Neural cell (in vitro differentiated cells): ENCODE measurements around the gene DMRTA2. TPM values are rescaled to one million over a fixed set of nuclear protein-coding genes. Genes with fewer than 3 reads are reported as not detected.
A peak's percentile ranks its signal among the peaks of the same experiment; 100 is the strongest.

ENCODE experiments used
- H2AFZ ChIP-seq: fragments of 200-600, 300-800 bp; sonication (generic), shearing (Covaris generic); 2 replicates; pipeline ENCODE4 v1.6.0; 2014; ENCODE audit warnings: low read depth, mild to moderate bottlenecking, antibody characterized with exemption, low read length, moderate library complexity
- H3F3A ChIP-seq: fragments of 200-600 bp; shearing (Covaris generic); 2 replicates; pipeline ENCODE4 v1.6.1; 2016; ENCODE audit warnings: mild to moderate bottlenecking, moderate library complexity, mixed read lengths, antibody characterized with exemption, low read length; ENCODE audit not compliant: insufficient read depth, poor library complexity, severe bottlenecking
- H3K27ac ChIP-seq: fragments of 200-600, 300-800 bp; sonication (generic), shearing (Covaris generic); 2 replicates; pipeline ENCODE4 v1.5.1; 2014; ENCODE audit warnings: mild to moderate bottlenecking, low read length, moderate library complexity
- H3K27me3 ChIP-seq: fragments of 300-800, 200-600 bp; sonication (generic), shearing (Covaris generic); 2 replicates; pipeline ENCODE4 v1.6.0; 2014; ENCODE audit warnings: mild to moderate bottlenecking, low read depth, low read length, moderate library complexity; ENCODE audit not compliant: insufficient read depth
- H3K36me3 ChIP-seq: fragments of 300-800, 200-600 bp; sonication (generic), shearing (Covaris generic); 2 replicates; pipeline ENCODE4 v1.5.1; 2014; ENCODE audit warnings: mild to moderate bottlenecking, antibody characterized with exemption, low read length, moderate library complexity; ENCODE audit not compliant: insufficient read depth
- H3K4me2 ChIP-seq: fragments of 300-800, 200-600 bp; sonication (generic), shearing (Covaris generic); 2 replicates; pipeline ENCODE4 v1.6.0; 2014; ENCODE audit warnings: mild to moderate bottlenecking, low read length
- H3K4me3 ChIP-seq: fragments of 300-800, 200-600 bp; sonication (generic), shearing (Covaris generic); 2 replicates; pipeline ENCODE4 v1.5.1; 2014; ENCODE audit warnings: mild to moderate bottlenecking, low read length, moderate library complexity
- H3K79me2 ChIP-seq: fragments of 200-600 bp; shearing (Covaris generic); replicated peaks from 2 replicates; pipeline ENCODE4 v1.6.0; 2014; ENCODE audit warnings: mild to moderate bottlenecking, low read length, moderate library complexity; ENCODE audit not compliant: insufficient read depth
- H3K9ac ChIP-seq: fragments of 300-800, 200-600 bp; sonication (generic), shearing (Covaris generic); 2 replicates; pipeline ENCODE4 v1.6.1; 2016; ENCODE audit warnings: mild to moderate bottlenecking, low read length, mixed read lengths
- H3K9me2 ChIP-seq: fragments of 200-600 bp; shearing (Covaris generic); 2 replicates; pipeline ENCODE4 v1.6.1; 2016; ENCODE audit warnings: mild to moderate bottlenecking, low read length, mixed read lengths; ENCODE audit not compliant: insufficient read depth
- H3K9me3 ChIP-seq: fragments of 200-600, 300-800 bp; sonication (generic), shearing (Covaris generic); 2 replicates; pipeline ENCODE4 v1.6.1; 2016; ENCODE audit warnings: mild to moderate bottlenecking, mixed run types, low read length, moderate library complexity, mixed read lengths
- H4K20me1 ChIP-seq: fragments of 200-600 bp; shearing (Covaris generic); 2 replicates; pipeline ENCODE4 v1.6.1; 2016; ENCODE audit warnings: mild to moderate bottlenecking, mixed run types; ENCODE audit not compliant: insufficient read depth
- CTCF ChIP-seq: fragments of 450-650 bp; IDR thresholded peaks from 2 replicates; pipeline ENCODE4 v1.5.1; 2014; ENCODE audit warnings: antibody characterized with exemption, mild to moderate bottlenecking, moderate library complexity; ENCODE audit not compliant: poor library complexity, severe bottlenecking
- EP300 ChIP-seq: fragments of 450-650 bp; conservative IDR thresholded peaks from 2 replicates; pipeline ENCODE4 v1.6.1; 2014; ENCODE audit warnings: antibody characterized with exemption, mild to moderate bottlenecking, moderate library complexity; ENCODE audit not compliant: poor library complexity, severe bottlenecking
- EZH2 ChIP-seq: fragments of 200-600, 300-800 bp; shearing (Covaris generic), sonication (generic); IDR thresholded peaks from 2 replicates; pipeline ENCODE4 v1.6.1; 2014; ENCODE audit warnings: antibody characterized with exemption, low read length, borderline replicate concordance, mild to moderate bottlenecking; ENCODE audit not compliant: insufficient read depth, poor library complexity, severe bottlenecking
- MXI1 ChIP-seq: fragments of 450-650 bp; conservative IDR thresholded peaks from 2 replicates; pipeline ENCODE4 v1.6.1; 2014; ENCODE audit warnings: antibody characterized with exemption, mild to moderate bottlenecking; ENCODE audit not compliant: poor library complexity, severe bottlenecking
- POLR2AphosphoS5 ChIP-seq: IDR thresholded peaks from 2 replicates; pipeline ENCODE4 v1.6.1; 2012
- RAD21 ChIP-seq: fragments of 450-650 bp; conservative IDR thresholded peaks from 2 replicates; pipeline ENCODE4 v1.6.1; 2014; ENCODE audit warnings: antibody characterized with exemption, mild to moderate bottlenecking, moderate library complexity
- REST ChIP-seq: IDR thresholded peaks from 2 replicates; pipeline ENCODE4 v1.6.1; 2012; ENCODE audit warnings: borderline replicate concordance
- SMC3 ChIP-seq: fragments of 450-650 bp; conservative IDR thresholded peaks from 2 replicates; pipeline ENCODE4 v1.6.1; 2014; ENCODE audit warnings: antibody characterized with exemption, mild to moderate bottlenecking, moderate library complexity; ENCODE audit not compliant: poor library complexity
- TAF1 ChIP-seq: IDR thresholded peaks from 2 replicates; pipeline ENCODE4 v1.6.1; 2012; ENCODE audit warnings: low read depth
- polyA plus RNA-seq: library from polyadenylated mRNA; depleted of rRNA; stranded (reverse); fragments of >200 nt; gene quantifications from 2 replicates; pipeline ENCODE4 v1.2.3, GENCODE V29; 2014

Gene DMRTA2
- polyA plus RNA-seq, 1 donor from 2014 or later: 0.22 TPM

- H3K9me3 ChIP-seq: peaks cover 7% of the 10 kb centered on the region
- H3K9me2 ChIP-seq: no peaks in the 10 kb centered on the region
- no peaks in the 10 kb centered on the region for H3K79me2 ChIP-seq
- H3K4me2 ChIP-seq: no peak overlapping the region
- H3K9ac ChIP-seq: no peak overlapping the region
- no peak for TF ChIP-seq TAF1
- peak; percentile 70 for TF ChIP-seq EZH2
- TF ChIP-seq POLR2AphosphoS5: peak; percentile 11
- H3K27me3 ChIP-seq: peaks cover 94% of the 10 kb centered on the region
- H2AFZ ChIP-seq: no peak overlapping the region
- H3F3A ChIP-seq: no peaks in the 10 kb centered on the region
- H3K36me3 ChIP-seq: no peaks in the 10 kb centered on the region
- no peak overlapping the region for H3K4me3 ChIP-seq
- H4K20me1 ChIP-seq: no peaks in the 10 kb centered on the region
- H3K27ac ChIP-seq: no peak overlapping the region
These were observed 6.4 kb downstream of the DMRTA2 start for GRCh38 chr1:50416553-50417453.

- H3F3A ChIP-seq: no peaks in the 10 kb centered on the region
- peaks cover 7% of the 10 kb centered on the region for H3K9me3 ChIP-seq
- H3K79me2 ChIP-seq: no peaks in the 10 kb centered on the region
- H2AFZ ChIP-seq: no peak overlapping the region
- H4K20me1 ChIP-seq: no peaks in the 10 kb centered on the region
- H3K27ac ChIP-seq: no peak overlapping the region
- no peak overlapping the region for H3K9ac ChIP-seq
- no peak overlapping the region for H3K4me3 ChIP-seq
- no peak for TF ChIP-seq RAD21
- peak; percentile 16 for TF ChIP-seq EZH2
- H3K4me2 ChIP-seq: no peak overlapping the region
- H3K9me2 ChIP-seq: no peaks in the 10 kb centered on the region
- peaks cover 93% of the 10 kb centered on the region for H3K27me3 ChIP-seq
- H3K36me3 ChIP-seq: no peaks in the 10 kb centered on the region
These were observed 7.1 kb downstream of the DMRTA2 start for GRCh38 chr1:50416150-50416527.

GRCh38 chr1:50415235-50416149 is 7.8 kb downstream of the DMRTA2 start:
- H3K4me2 ChIP-seq: no peak overlapping the region
- H3K27me3 ChIP-seq: peaks cover 91% of the 10 kb centered on the region

More at GRCh38 chr1:50415235-50416149, 7.8 kb downstream of the DMRTA2 start:
- no peak overlapping the region for H3K9ac ChIP-seq
- H2AFZ ChIP-seq: no peak overlapping the region
- H3K9me3 ChIP-seq: peaks cover 7% of the 10 kb centered on the region
- H3K4me3 ChIP-seq: no peak overlapping the region
- H4K20me1 ChIP-seq: no peaks in the 10 kb centered on the region
- H3K79me2 ChIP-seq: no peaks in the 10 kb centered on the region
- no peaks in the 10 kb centered on the region for H3K9me2 ChIP-seq
- no peak overlapping the region for H3K27ac ChIP-seq
- TF ChIP-seq MXI1 (no peak), POLR2AphosphoS5 (no peak), CTCF (no peak), EZH2 (no peak), REST (no peak), RAD21 (no peak), EP300 (no peak), TAF1 (no peak), SMC3 (no peak)
- H3F3A ChIP-seq: no peaks in the 10 kb centered on the region
- no peaks in the 10 kb centered on the region for H3K36me3 ChIP-seq
